ENCODE data around the gene HSFX4.

- TF ChIP-seq CTCF (IDR thresholded peaks at IDR 0.05) (no peak), POLR2A (IDR thresholded peaks at IDR 0.05) (no peak), POLR2AphosphoS5 (IDR thresholded peaks at IDR 0.05) (no peak)
Measured at GRCh38 chrX:149881081-149881711, 48.2 kb upstream of the HSFX4 start, which contains the start of gene MAGEA8.
